Bladder microvascular endothelial cell (primary cell): Measurements from ENCODE around the gene NCKAP1. TPM values are rescaled to one million over a fixed set of nuclear protein-coding genes. Genes with fewer than 3 reads are reported as not detected.

ENCODE experiments used
- total RNA-seq: library from RNA; depleted of rRNA; stranded (reverse); fragments of >200 nt; gene quantifications from 2 replicates; pipeline ENCODE4 v1.2.3, GENCODE V29; 2014

Gene NCKAP1, protein sequence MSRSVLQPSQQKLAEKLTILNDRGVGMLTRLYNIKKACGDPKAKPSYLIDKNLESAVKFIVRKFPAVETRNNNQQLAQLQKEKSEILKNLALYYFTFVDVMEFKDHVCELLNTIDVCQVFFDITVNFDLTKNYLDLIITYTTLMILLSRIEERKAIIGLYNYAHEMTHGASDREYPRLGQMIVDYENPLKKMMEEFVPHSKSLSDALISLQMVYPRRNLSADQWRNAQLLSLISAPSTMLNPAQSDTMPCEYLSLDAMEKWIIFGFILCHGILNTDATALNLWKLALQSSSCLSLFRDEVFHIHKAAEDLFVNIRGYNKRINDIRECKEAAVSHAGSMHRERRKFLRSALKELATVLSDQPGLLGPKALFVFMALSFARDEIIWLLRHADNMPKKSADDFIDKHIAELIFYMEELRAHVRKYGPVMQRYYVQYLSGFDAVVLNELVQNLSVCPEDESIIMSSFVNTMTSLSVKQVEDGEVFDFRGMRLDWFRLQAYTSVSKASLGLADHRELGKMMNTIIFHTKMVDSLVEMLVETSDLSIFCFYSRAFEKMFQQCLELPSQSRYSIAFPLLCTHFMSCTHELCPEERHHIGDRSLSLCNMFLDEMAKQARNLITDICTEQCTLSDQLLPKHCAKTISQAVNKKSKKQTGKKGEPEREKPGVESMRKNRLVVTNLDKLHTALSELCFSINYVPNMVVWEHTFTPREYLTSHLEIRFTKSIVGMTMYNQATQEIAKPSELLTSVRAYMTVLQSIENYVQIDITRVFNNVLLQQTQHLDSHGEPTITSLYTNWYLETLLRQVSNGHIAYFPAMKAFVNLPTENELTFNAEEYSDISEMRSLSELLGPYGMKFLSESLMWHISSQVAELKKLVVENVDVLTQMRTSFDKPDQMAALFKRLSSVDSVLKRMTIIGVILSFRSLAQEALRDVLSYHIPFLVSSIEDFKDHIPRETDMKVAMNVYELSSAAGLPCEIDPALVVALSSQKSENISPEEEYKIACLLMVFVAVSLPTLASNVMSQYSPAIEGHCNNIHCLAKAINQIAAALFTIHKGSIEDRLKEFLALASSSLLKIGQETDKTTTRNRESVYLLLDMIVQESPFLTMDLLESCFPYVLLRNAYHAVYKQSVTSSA
- total RNA-seq: 61.8 and 247 TPM in 2 replicates

DNA sequence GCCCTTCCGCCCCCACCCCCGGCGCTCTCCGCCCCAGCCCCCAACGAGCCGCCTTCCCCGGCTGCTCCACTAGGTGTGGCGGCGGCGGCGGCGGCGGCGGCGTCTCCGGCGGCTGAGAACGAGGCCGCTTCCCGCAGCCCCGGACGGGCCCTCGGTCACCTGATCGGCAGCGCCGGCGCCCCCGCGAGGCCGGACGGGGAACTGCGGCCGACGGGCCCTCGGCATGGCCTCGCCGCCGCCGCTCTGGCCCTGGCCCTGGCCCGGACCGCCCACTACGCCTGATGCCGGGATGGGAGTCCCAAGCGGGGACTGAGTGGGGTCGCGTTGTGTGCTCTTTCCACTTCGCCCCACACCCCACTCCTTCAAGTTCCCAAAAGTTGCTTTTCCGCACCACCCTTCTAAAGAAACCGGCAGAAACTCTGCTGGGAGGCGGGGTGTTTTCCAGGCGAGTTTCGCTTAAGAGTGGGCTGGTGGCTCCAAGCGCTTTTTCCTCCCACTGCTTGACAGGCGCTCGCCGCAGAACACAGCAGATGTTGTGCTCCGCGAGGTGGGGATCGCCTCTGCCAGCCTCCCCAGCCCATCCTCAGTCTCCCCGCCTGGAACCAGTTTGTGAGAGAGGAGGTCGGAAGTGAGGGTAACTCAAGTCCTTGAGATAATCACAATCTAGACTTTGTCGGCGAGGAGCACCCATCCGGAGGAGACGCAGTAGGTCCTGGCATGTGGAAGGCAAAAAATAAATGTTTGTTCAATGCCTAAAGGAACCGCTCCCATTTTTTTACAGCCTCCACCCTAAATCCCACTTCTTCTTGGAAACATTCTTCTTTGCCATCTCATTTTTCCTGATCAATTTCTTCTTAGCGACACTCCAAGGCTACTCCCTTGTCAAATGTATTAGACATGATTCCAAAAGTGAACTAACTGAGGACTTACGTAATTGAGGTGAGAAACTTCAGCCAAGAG lies at the start of gene NCKAP1:
TSS of gene NCKAP1 (minus strand) at position 117 of the 960 bp plus-strand sequence. CDS start 358 bp downstream, outside the sequence.

GRCh38 chr2:183078464-183079138 lies 40.3 kb upstream of the NCKAP1 start, which contains the start of gene DUSP19:
DUSP19 (plus strand) TSS chr2:183078747; CDS start chr2:183078934, 187 bp downstream.

DNA sequence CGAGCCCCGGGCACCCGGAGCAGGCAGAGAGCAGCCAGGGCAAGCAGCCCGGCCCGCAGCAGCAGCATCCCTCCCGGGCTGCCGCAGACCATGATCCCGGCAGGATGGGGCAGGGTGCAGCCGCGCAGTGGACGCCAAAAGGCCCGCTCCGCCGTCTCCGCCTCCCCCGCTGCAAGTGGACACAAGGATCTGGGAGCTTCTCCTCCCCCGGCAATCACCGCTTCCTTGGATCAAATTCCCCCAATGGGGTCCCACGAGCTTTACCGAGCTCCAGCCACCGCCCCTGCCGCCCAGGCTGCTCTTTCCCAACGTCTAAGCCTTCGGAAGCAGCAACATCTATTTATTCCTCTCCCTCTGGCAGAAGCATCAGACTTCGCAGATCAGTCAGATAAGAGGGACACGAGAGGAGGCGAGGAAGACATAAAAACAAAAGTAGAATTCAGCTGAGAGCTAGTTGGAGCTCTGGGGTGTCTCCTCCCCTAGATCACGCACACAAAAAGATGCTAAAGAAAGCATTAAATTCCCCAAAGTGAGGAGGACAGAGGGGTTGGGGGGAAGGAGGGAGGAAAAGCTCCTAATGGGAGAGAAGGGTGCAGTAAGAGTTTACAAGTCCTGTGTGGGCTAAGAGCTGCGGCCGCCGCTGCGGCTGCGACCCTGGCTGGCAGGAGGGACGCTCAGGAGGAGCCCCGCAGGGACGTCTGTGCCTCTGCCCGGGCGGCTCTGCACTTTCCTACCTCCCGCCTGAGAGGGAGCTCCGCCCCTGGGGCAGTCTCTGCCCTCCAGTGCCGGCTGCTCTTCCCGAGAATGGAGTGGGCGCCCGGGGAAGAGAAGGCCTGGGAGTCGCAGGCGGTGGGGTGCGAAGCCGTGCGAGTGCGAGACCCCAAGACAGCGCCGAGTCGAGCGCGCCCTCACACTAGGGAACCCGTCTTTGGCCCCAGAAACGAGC lies 171.5 kb downstream of the NCKAP1 start, which contains the start of gene FRZB:
TSS of gene FRZB (minus strand) at position 177 of the 946 bp plus-strand sequence. CDS start at position 92, 85 bp downstream.

Other genes with a start within 250 kb of the NCKAP1 start
- under 0.01 and 0.13 TPM in 2 replicates for gene FRZB, start 171.8 kb downstream of the NCKAP1 start, total RNA-seq
- gene DUSP19, start 40.3 kb upstream of the NCKAP1 start, total RNA-seq: 1.8 and 4.1 TPM in 2 replicates
- 8.9 and 16.6 TPM in 2 replicates for gene NUP35, start 86.0 kb upstream of the NCKAP1 start, total RNA-seq